Measurements from ENCODE around the gene GPR156.

GRCh38 chr3:120224237-120224636, 60.8 kb downstream of the GPR156 start:
- TF ChIP-seq ELF1 (IDR thresholded peaks at IDR 0.05): no peak
- no peak for TF ChIP-seq YY1 (IDR thresholded peaks at IDR 0.05; ENCODE audit: low read depth)
- no peak for TF ChIP-seq RAD21 (IDR thresholded peaks at IDR 0.05; ENCODE audit: low read length)
- no peak for TF ChIP-seq MAX (IDR thresholded peaks at IDR 0.05; ENCODE audit: low read depth)
- no peak for TF ChIP-seq CTCF (IDR thresholded peaks at IDR 0.05)
- TF ChIP-seq FOXM1 (IDR thresholded peaks at IDR 0.05; ENCODE audit: low read depth): no peak
- TF ChIP-seq PBX3 (IDR thresholded peaks at IDR 0.05): no peak
- no peak for TF ChIP-seq EP300 (IDR thresholded peaks at IDR 0.05; ENCODE audit: borderline replicate concordance in 1 of 2, low read depth in 1 of 2, low read length in 1 of 2)
